ENCODE data around the gene OST4. TPM values are rescaled to one million over a fixed set of nuclear protein-coding genes. Genes with fewer than 3 reads are reported as not detected.

The OST4 gene
- total RNA-seq, 1 experiment from 2014 or later: 257 TPM

DNA sequence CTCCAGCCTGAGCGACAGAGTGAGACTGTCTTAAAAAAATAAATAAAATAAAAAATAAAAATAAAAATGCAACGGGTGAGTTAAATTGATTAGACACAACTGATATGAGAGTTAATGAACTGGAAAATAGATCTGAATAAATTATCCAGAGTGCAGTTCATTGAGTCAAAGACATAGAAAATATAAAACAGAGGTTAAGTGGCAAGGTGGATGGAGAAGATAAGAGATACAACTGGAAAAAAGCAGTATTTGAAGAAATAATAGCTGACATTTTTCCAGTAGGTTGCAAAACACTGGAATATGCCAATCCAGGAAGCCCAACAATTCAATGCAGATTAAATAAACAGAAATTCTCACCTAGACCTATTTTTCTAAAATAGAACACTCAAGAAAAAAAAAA lies 36.8 kb upstream of the OST4 start:
- Mint-ChIP-seq H3K9me3 (ENCODE audit: unreplicated experiment) (no peaks in the 10 kb centered on the region), H3K27ac (ENCODE audit: low read depth, unreplicated experiment) (no peak overlapping the region), H3K4me1 (ENCODE audit: insufficient read depth, unreplicated experiment) (no peaks in the 10 kb centered on the region), H3K36me3 (ENCODE audit: insufficient read depth, unreplicated experiment) (peaks cover 9% of the 10 kb centered on the region), H3K4me3 (ENCODE audit: unreplicated experiment) (no peak overlapping the region), H3K27me3 (ENCODE audit: insufficient read depth, unreplicated experiment) (no peaks in the 10 kb centered on the region)
- BruUV-seq (replicated peaks): no TSS peak
- DNase-seq (ENCODE audit: unreplicated experiment): no peak
- no peak for TF ChIP-seq CTCF (IDR thresholded peaks at IDR 0.05; ENCODE audit: unreplicated experiment)
- intact Hi-C loops (cut with micrococcal nuclease): no loop called here
- ChIA-PET CTCF (interaction anchor here (0.8 to 1.2 kb wide), 6 partner anchors 9 to 262 kb away, joined by 3 to 8 read pairs (median 4); no protein-coding TSS in a partner anchor), POLR2A (interaction anchor here (0.6 to 1.2 kb wide), 2 partner anchors 10 to 186 kb away, joined by 3 to 4 read pairs; no protein-coding TSS in a partner anchor)

GRCh38 chr2:27105981-27106380 lies 34.5 kb upstream of the OST4 start:
- TF ChIP-seq CTCF (IDR thresholded peaks at IDR 0.05; ENCODE audit: unreplicated experiment): no peak
- Mint-ChIP-seq H3K36me3 (ENCODE audit: insufficient read depth, unreplicated experiment) (peaks cover 9% of the 10 kb centered on the region), H3K4me1 (ENCODE audit: insufficient read depth, unreplicated experiment) (no peaks in the 10 kb centered on the region), H3K27ac (ENCODE audit: low read depth, unreplicated experiment) (no peak overlapping the region), H3K4me3 (ENCODE audit: unreplicated experiment) (no peak overlapping the region), H3K9me3 (ENCODE audit: unreplicated experiment) (no peaks in the 10 kb centered on the region), H3K27me3 (ENCODE audit: insufficient read depth, unreplicated experiment) (no peaks in the 10 kb centered on the region)
- no TSS peak for BruUV-seq (replicated peaks)
- intact Hi-C loops (cut with micrococcal nuclease): no loop called here
- CTCF ChIA-PET: interaction anchor here (1.1 to 2.5 kb wide), 4 partner anchors 10 to 197 kb away, joined by 3 to 13 read pairs (median 4); partner anchors contain the start of gene KHK
- DNase-seq (ENCODE audit: unreplicated experiment): no peak
- POLR2A ChIA-PET: interaction anchor here (0.7 to 1.4 kb wide), 4 partner anchors 8 to 266 kb away, joined by 3 to 4 read pairs (median 3); partner anchors contain the start of gene PREB

DNA sequence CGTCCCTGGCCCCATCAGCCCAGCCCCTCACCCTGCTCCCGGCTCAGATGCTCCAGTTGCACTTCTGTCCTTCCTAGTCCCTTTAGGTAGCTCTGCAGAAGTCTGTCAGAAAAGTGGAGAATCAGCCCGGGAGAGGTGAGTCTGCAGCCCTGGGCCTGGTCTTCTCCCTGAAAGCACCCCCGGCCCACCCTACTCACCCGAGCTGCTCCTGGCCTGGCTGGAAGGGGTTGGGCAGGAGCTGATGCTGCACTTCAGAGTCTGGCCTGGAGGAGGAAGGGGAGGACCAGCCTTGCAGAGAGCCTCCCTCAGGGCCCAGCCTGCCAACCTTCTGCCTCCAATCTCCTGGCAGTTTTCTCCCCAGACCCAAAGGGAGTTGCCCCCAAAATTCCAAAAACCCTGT lies 30.9 kb upstream of the OST4 start:
- no peaks in the 10 kb centered on the region for H3K36me3 Mint-ChIP-seq (ENCODE audit: insufficient read depth, unreplicated experiment)
- no peaks in the 10 kb centered on the region for H3K9me3 Mint-ChIP-seq (ENCODE audit: unreplicated experiment)
- TF ChIP-seq CTCF (IDR thresholded peaks at IDR 0.05; ENCODE audit: unreplicated experiment): no peak
- H3K27me3 Mint-ChIP-seq (ENCODE audit: insufficient read depth, unreplicated experiment): no peaks in the 10 kb centered on the region
- no peak for DNase-seq (ENCODE audit: unreplicated experiment)
- H3K4me3 Mint-ChIP-seq (ENCODE audit: unreplicated experiment): no peak overlapping the region
- CTCF ChIA-PET: interaction anchor here (0.9 to 10.4 kb wide), 4 partner anchors 89 to 201 kb away, joined by 4 to 96 read pairs (median 28); partner anchors contain the start of gene TRIM54
- no peaks in the 10 kb centered on the region for H3K4me1 Mint-ChIP-seq (ENCODE audit: insufficient read depth, unreplicated experiment)
- intact Hi-C loops (cut with micrococcal nuclease): no loop called here
- no TSS peak for BruUV-seq (replicated peaks)
- POLR2A ChIA-PET: no interaction called here
- H3K27ac Mint-ChIP-seq (ENCODE audit: low read depth, unreplicated experiment): no peak overlapping the region

DNA sequence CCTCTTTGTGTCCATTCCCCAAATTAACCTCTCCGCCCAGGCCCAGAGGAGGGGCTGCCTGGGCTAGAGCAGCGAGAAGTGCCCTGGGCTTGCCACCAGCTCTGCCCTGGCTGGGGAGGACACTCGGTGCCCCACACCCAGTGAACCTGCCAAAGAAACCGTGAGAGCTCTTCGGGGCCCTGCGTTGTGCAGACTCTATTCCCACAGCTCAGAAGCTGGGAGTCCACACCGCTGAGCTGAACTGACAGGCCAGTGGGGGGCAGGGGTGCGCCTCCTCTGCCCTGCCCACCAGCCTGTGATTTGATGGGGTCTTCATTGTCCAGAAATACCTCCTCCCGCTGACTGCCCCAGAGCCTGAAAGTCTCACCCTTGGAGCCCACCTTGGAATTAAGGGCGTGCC lies 28.6 kb upstream of the OST4 start:
- intact Hi-C loops (cut with micrococcal nuclease): no loop called here
- ChIA-PET POLR2A (interaction anchor here (2.8 kb wide), 1 partner anchor 92 kb away, joined by 9 read pairs; no protein-coding TSS in a partner anchor), CTCF (interaction anchor here (0.7 to 10.4 kb wide), 15 partner anchors 9 to 208 kb away, joined by 3 to 96 read pairs (median 4); partner anchors contain the start of genes ATRAID, SLC5A6, TRIM54 and UCN)
- no peak for DNase-seq (ENCODE audit: unreplicated experiment)
- H3K4me3 Mint-ChIP-seq (ENCODE audit: unreplicated experiment): no peak overlapping the region
- no peaks in the 10 kb centered on the region for H3K4me1 Mint-ChIP-seq (ENCODE audit: insufficient read depth, unreplicated experiment)
- H3K9me3 Mint-ChIP-seq (ENCODE audit: unreplicated experiment): no peaks in the 10 kb centered on the region
- H3K27ac Mint-ChIP-seq (ENCODE audit: low read depth, unreplicated experiment): no peak overlapping the region
- no peak for TF ChIP-seq CTCF (IDR thresholded peaks at IDR 0.05; ENCODE audit: unreplicated experiment)
- H3K27me3 Mint-ChIP-seq (ENCODE audit: insufficient read depth, unreplicated experiment): no peaks in the 10 kb centered on the region
- H3K36me3 Mint-ChIP-seq (ENCODE audit: insufficient read depth, unreplicated experiment): no peaks in the 10 kb centered on the region
- no TSS peak for BruUV-seq (replicated peaks)

Data from MCF 10A (cell line).